GM19468 (cell line): ENCODE data around the gene ZSCAN25.
"Not testable (repeated sequence)": the region's sequence is repeated elsewhere in the genome, so short reads cannot be mapped to it uniquely, and the experiment has no call there.

Experiments used
- ATAC-seq: cut with Tn5 transposase; IDR thresholded peaks from one replicate; pipeline ENCODE4 v1.9.1; 2021; ENCODE audit warnings: mild to moderate bottlenecking, moderate library complexity, moderate number of reproducible peaks; ENCODE audit not compliant: unreplicated experiment; ENCODE audit errors: extremely low read depth

ZSCAN25 gene

GRCh38 chr7:99643464-99643863, 26.7 kb downstream of the ZSCAN25 start:
- ATAC-seq, result no peak

GRCh38 chr7:99644431-99644830, 27.7 kb downstream of the ZSCAN25 start:
- ATAC-seq, result no peak

DNA sequence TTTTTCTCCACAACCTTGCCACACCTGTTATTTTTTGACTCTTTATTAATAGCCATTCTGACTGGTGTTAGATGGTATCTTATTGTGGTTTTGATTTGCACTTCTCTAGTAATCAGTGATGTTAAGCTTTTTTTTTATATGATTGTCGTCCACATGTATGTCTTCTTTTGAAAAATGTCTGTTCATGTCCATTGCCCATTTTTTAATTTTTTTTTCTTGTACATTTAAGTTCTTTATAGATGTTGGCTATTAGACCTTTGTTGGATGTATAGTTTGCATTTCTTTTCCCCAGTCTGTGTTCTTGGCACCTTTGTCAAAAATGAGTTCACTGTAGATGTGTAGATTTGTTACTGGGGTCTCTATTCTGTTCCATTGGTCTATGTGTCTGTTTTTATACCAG, 28.8 kb downstream of the ZSCAN25 start:
- no peak for ATAC-seq

DNA sequence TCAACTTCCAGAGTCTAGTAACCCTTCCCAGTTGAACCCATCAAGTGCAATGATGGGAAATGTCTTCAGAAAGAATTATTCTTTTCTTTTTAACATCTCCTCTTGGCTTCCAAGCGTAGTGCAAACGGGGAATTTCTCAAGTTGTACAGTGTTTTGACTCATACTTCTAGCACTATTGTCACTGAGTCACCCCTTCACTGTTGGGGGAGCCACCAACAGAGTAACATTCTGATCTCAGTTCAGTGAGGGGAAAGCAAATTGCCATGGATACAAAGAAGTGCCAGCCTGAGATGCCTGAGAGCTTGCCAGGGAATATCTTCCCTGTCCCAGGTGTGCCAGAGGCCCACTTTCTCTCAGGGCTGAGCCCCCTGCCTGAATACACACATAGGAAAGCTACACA, 32.1 kb downstream of the ZSCAN25 start:
- ATAC-seq, result no peak

DNA sequence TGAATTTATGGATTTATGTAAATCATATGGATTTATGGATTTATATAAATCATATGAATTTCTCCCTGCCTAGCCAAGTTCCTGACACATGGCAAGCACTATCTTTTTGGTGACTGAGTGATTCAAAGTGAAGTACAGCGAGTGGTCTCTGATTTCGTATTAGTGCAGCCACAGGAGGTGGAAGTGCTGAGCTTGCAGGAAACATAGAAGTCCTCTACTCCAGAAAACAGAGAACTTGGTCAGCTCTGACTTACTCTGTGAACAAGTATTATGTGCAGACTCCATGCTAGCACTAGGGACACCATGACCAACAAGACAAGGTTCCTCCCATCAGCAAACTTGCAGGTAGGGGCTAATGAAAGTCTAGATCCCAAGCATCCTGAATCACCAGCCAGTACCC, 34.5 kb downstream of the ZSCAN25 start:
- no peak for ATAC-seq

DNA sequence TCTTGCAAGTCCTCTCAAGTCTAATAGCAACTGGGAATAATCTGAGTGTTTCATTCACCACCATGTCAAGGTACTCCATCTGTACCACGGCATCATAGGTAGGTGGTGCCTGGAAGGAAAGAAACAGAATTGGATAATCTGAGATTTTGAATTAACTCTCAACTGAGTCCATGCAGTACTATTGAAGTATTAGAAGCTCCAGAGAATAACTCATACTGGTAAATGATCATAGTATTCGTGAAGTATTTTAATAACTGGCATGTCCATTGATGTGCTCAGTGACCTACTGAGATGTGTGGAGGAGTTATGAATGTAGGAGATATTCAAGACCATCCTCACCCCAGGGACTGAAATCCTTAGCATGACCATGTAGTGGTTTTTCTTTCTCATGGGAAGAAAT, 35.9 kb downstream of the ZSCAN25 start:
- no peak for ATAC-seq

GRCh38 chr7:99653269-99653668, 36.5 kb downstream of the ZSCAN25 start:
- ATAC-seq, result not testable (repeated sequence)

GRCh38 chr7:99653754-99654153, 37.0 kb downstream of the ZSCAN25 start:
- no peak for ATAC-seq

DNA sequence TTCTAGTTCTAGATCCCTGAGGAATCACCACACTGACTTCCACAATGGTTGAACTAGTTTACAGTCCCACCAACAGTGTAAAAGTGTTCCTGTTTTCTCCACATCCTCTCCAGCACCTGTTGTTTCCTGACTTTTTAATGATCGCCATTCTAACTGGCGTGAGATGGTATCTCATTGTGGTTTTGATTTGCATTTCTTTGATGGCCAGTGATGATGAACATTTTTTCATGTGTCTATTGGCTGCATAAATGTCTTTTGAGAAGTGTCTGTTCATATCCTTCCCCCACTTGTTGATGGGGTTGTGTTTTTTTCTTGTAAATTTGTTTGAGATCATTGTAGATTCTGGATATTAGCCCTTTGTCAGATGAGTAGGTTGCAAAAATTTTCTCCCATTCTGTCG, 37.9 kb downstream of the ZSCAN25 start:
- not testable (repeated sequence) for ATAC-seq

DNA sequence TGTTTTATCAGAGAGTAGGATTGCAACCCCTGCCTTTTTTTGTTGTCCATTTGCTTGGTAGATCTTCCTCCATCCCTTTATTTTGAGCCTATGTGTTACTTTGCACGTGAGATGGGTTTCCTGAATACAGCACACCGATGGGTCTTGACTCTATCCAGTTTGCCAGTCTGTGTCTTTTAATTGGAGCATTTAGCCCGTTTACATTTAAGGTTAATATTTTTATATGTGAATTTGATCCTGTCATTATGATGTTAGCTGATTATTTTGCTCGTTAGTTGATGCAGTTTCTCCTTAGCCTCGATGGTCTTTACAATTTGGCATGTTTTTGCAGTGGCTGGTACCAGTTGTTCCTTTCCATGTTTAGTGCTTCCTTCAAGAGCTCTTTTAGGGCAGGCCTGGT, 41.1 kb downstream of the ZSCAN25 start:
- ATAC-seq, result not testable (repeated sequence)

- no peak for ATAC-seq
Observed at GRCh38 chr7:99665312-99666012, 48.7 kb downstream of the ZSCAN25 start.

- no peak for ATAC-seq
Observed at GRCh38 chr7:99666013-99666395, 49.3 kb downstream of the ZSCAN25 start.

DNA sequence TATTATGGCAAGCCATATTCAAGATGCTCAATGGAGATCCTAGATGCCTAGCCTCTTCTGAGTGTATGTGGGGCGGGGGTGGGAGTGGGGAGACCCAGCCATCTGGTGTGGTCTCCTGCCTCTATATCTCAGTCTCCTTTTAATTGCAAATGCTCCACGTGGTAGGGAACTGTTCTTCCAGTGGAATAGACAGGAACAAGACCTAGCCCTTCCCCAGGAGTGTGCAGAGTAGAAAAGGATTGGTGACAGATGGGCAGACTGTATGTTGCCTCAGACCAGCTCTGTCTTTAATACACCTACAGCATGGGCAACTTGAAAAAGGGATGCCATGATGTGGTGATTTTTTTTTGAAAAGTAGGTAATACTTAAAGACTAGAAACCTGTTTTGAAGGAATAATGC, 50.4 kb downstream of the ZSCAN25 start:
- no peak for ATAC-seq

DNA sequence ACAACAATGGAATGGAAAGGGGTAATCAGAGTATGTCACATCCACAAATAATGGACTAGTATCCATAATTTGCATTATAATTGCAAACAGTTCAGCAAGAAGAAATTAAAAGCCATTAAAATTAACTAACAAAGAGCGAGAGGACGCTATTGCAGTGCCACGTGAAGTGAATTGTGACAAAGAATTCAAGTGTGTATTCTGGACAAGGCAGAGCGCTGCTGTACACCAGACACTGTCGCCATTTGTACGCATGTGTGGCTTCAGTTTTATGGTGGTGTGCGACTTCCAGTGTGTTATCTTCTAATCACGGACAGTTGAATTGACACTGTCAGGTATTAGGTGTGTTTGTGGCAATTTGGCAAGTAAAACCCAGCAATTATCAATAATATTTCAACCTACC, 51.8 kb downstream of the ZSCAN25 start:
- no peak for ATAC-seq

GRCh38 chr7:99669782-99670181, 53.0 kb downstream of the ZSCAN25 start:
- ATAC-seq, result no peak

DNA sequence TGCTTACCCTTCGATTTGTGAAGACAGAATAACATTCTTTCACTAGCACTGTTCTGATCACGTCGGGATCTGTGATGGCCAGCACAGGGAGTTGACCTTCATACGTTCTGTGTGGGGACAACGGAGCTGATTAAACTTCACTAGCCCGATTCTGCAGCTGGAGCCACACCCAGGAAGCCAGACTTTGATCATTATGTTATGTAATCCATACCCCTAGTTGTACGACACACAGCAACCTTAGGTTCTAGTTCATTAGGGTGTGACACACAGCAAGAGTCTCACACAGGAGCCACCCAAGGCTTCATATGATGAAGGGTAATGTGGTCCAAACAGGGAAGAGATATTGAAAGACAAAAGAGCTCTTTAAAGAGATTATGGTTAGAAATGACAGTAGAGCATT, 55.8 kb downstream of the ZSCAN25 start:
- ATAC-seq, result no peak

DNA sequence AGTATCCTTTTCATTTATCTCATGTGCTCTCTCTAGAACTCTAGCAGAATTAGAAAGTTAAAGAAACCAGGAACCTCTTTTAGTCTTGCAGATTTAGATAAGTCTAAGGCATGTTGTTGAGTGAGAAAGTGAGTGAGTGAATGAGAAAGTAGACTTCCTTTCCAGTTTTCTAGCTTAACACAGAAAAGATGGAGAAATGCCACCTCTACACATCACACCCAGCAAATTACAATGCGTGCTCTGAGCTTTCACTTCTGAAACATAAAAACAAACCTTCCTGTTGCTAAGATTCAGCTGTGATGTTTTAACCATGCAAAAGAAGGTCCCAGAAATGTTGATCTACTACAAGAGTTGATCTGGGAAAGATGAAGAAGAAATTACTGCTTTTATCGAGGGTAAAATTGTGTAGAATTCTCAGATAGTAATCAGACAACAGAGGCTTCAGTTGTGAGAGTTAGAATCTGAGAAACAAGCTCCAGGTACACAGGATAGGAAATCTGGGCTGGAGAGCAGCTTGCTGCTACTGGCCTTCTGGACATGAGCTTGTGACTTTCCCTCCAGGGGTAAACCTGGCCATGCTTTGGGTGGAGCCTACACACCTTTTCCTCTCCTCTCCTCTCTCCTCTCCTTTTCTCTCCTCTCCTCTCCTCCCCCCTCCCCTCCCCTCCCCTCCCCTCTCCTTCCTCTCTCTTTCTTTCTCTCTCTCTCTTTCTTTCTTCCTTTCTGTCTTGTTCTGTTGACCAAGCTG, 58.4 kb downstream of the ZSCAN25 start:
- ATAC-seq, result no peak

DNA sequence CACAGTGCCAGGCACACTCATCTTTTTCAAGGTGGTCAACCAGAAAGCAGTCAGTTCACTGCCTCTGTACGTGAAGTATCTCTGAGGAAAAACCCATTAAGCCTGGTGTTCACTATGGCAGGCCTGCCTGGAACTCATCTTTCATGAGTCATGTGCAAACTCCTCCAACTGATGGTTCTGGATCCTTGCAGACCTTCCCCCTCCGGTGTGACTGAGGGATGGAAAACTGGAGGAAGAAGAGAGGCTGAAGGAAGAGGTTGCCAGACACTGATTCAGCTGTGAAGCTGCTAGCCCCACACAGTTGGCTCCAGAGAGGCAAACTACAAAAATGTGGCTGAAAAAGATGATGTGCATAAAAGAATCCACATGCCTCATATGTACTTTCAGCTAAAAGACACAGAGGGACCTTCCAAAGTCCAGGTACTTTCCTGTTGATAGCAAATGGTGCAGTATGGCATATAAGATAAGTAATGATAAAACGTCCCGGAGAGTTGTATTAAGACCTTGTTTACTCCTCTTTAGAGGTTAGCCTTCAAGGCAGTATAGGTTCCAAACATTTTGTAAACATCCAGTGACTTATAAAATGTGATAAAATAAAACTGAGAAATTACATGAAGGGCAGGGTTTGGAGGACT, 60.4 kb downstream of the ZSCAN25 start:
- no peak for ATAC-seq

DNA sequence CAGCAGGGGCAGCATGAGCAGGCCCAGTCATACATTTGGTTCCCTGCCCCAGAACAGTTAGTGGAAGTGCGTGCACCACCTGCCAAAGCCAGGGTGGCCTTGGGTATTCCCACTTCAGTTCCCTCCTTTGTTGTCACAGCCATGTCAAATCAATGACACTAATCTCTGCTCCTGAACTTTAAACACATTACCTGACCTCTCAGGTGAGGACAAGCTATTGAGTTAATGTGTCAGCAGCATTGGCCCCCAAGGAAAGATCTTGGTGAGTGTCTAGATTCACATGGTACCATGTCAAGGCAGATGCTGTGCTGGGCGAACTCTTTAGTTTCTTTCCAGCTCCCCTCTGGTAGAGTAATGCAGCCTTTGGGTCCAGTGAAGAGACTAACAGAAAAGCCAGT, 60.9 kb downstream of the ZSCAN25 start:
- ATAC-seq, result no peak

GRCh38 chr7:99679032-99679399, 62.3 kb downstream of the ZSCAN25 start:
- ATAC-seq, result no peak

GRCh38 chr7:99679400-99680191, 62.9 kb downstream of the ZSCAN25 start, which contains the start of gene CYP3A5:
TSS of gene CYP3A5 (minus strand) at chr7:99679996. CDS start at chr7:99679896, 100 bp downstream.
- ATAC-seq, result no peak
